OCI-LY1 (cell line): Measurements from ENCODE around the gene ZNF197.

ENCODE experiments used
- H2AFZ ChIP-seq: fragments of 200-600 bp; sonication (generic), shearing (Covaris generic); 2 replicates; pipeline ENCODE4 v1.6.0; 2014; ENCODE audit warnings: antibody characterized with exemption, mild to moderate bottlenecking, low read length
- H3F3A ChIP-seq: fragments of 200-600 bp; sonication (generic), shearing (Covaris generic); 2 replicates; pipeline ENCODE4 v1.6.0; 2014; ENCODE audit warnings: mild to moderate bottlenecking, antibody characterized with exemption, low read length, moderate library complexity; ENCODE audit not compliant: insufficient read depth
- H3K27ac ChIP-seq: fragments of 200-600 bp; sonication (generic); 2 replicates; pipeline ENCODE4 v1.5.1; 2014; ENCODE audit warnings: low read length, mixed run types, mild to moderate bottlenecking, low read depth; ENCODE audit not compliant: poor library complexity, severe bottlenecking
- H3K27me3 ChIP-seq: fragments of 200-600 bp; sonication (generic); 2 replicates; pipeline ENCODE4 v1.6.0; 2014; ENCODE audit warnings: antibody characterized with exemption, mild to moderate bottlenecking, low read length, moderate library complexity; ENCODE audit not compliant: insufficient read depth
- H3K36me3 ChIP-seq: fragments of 200-600 bp; sonication (generic); 2 replicates; pipeline ENCODE4 v1.6.1; 2014; ENCODE audit warnings: mild to moderate bottlenecking, antibody characterized with exemption, low read length, moderate library complexity, mixed read lengths; ENCODE audit not compliant: insufficient read depth
- H3K4me1 ChIP-seq: fragments of 200-600 bp; sonication (generic); 2 replicates; pipeline ENCODE4 v1.5.1; 2014; ENCODE audit warnings: mild to moderate bottlenecking, low read length, moderate library complexity; ENCODE audit not compliant: insufficient read depth, severe bottlenecking
- H3K4me2 ChIP-seq: fragments of 200-600 bp; sonication (generic), shearing (Covaris generic); 2 replicates; pipeline ENCODE4 v1.6.1; 2014; ENCODE audit warnings: low read length
- H3K4me3 ChIP-seq: fragments of 200-600 bp; sonication (generic); 2 replicates; pipeline ENCODE4 v1.5.1; 2014; ENCODE audit warnings: low read length, low read depth, mild to moderate bottlenecking, mixed read lengths; ENCODE audit not compliant: poor library complexity, severe bottlenecking
- H3K79me2 ChIP-seq: fragments of 200-600 bp; shearing (Covaris generic); 2 replicates; pipeline ENCODE4 v1.6.1; 2016; ENCODE audit warnings: mixed run types, low read length, mixed read lengths; ENCODE audit not compliant: insufficient read depth
- H3K9ac ChIP-seq: fragments of 200-600 bp; sonication (generic), shearing (Covaris generic); 2 replicates; pipeline ENCODE4 v1.6.1; 2014; ENCODE audit warnings: mild to moderate bottlenecking, low read length, mixed read lengths
- H3K9me2 ChIP-seq: fragments of 200-600 bp; sonication (generic), shearing (Covaris generic); 2 replicates; pipeline ENCODE4 v1.6.1; 2014; ENCODE audit warnings: low read depth, mild to moderate bottlenecking, low read length, mixed read lengths
- H3K9me3 ChIP-seq: fragments of 200-600 bp; shearing (Covaris generic); 2 replicates; pipeline ENCODE4 v1.6.1; 2014; ENCODE audit warnings: low read length, mixed read lengths
- H4K20me1 ChIP-seq: fragments of 200-600 bp; sonication (generic), shearing (Covaris generic); 2 replicates; pipeline ENCODE4 v1.6.0; 2016; ENCODE audit warnings: mild to moderate bottlenecking, low read length; ENCODE audit not compliant: insufficient read depth
- CTCF ChIP-seq: fragments of 200-600 bp; sonication (generic), shearing (Covaris generic); IDR thresholded peaks from 2 replicates; pipeline ENCODE4 v1.5.1; 2017; ENCODE audit warnings: mild to moderate bottlenecking, antibody characterized with exemption, low read length, moderate library complexity, mixed read lengths
- EZH2 ChIP-seq: fragments of 200-600 bp; sonication (generic), shearing (Covaris generic); IDR thresholded peaks from 2 replicates; pipeline ENCODE4 v1.8.0; 2017; ENCODE audit warnings: borderline replicate concordance, mixed run types, mild to moderate bottlenecking, antibody characterized with exemption, low read length, moderate library complexity, mixed read lengths

ZNF197 gene

GRCh38 chr3:44601749-44602148 is 23.1 kb upstream of the ZNF197 start:
- Histone ChIP-seq H3K9me2 (no peaks in the 10 kb centered on the region), H3K27me3 (no peaks in the 10 kb centered on the region), H2AFZ (no peak overlapping the region), H3K4me3 (no peak overlapping the region), H3K9me3 (no peaks in the 10 kb centered on the region), H3K36me3 (no peaks in the 10 kb centered on the region), H3K4me2 (no peak overlapping the region), H3K4me1 (no peaks in the 10 kb centered on the region), H4K20me1 (no peaks in the 10 kb centered on the region), H3K9ac (no peak overlapping the region), H3F3A (no peaks in the 10 kb centered on the region), H3K27ac (no peak overlapping the region), H3K79me2 (no peaks in the 10 kb centered on the region)
- no peak for TF ChIP-seq CTCF
- TF ChIP-seq EZH2: no peak

GRCh38 chr3:44612678-44613077 is 12.2 kb upstream of the ZNF197 start:
- no peaks in the 10 kb centered on the region for H3K9me3 ChIP-seq
- no peak for TF ChIP-seq CTCF
- no peak for TF ChIP-seq EZH2

GRCh38 chr3:44628716-44629115 is 3.9 kb downstream of the ZNF197 start:
- H2AFZ ChIP-seq: no peak overlapping the region
- H3K4me2 ChIP-seq: no peak overlapping the region
- peaks cover 26% of the 10 kb centered on the region for H3K36me3 ChIP-seq
- no peak overlapping the region for H3K4me3 ChIP-seq
- H3K27ac ChIP-seq: no peak overlapping the region
- no peaks in the 10 kb centered on the region for H3K9me2 ChIP-seq
- TF ChIP-seq CTCF (no peak), EZH2 (no peak)
- H3K9me3 ChIP-seq: no peaks in the 10 kb centered on the region
- H3F3A ChIP-seq: no peaks in the 10 kb centered on the region
- H3K79me2 ChIP-seq: no peaks in the 10 kb centered on the region
- H3K9ac ChIP-seq: no peak overlapping the region
- no peaks in the 10 kb centered on the region for H3K27me3 ChIP-seq
- H3K4me1 ChIP-seq: peaks cover 19% of the 10 kb centered on the region
- no peaks in the 10 kb centered on the region for H4K20me1 ChIP-seq

More at GRCh38 chr3:44612678-44613077, 12.2 kb upstream of the ZNF197 start:
- H3K9me2 ChIP-seq: no peaks in the 10 kb centered on the region
- no peak overlapping the region for H3K4me2 ChIP-seq
- H3K4me1 ChIP-seq: no peaks in the 10 kb centered on the region
- H3K27ac ChIP-seq: no peak overlapping the region
- no peaks in the 10 kb centered on the region for H3F3A ChIP-seq
- H3K79me2 ChIP-seq: no peaks in the 10 kb centered on the region
- no peak overlapping the region for H3K4me3 ChIP-seq
- no peaks in the 10 kb centered on the region for H4K20me1 ChIP-seq
- no peak overlapping the region for H3K9ac ChIP-seq
- no peaks in the 10 kb centered on the region for H3K36me3 ChIP-seq
- H2AFZ ChIP-seq: no peak overlapping the region
- no peaks in the 10 kb centered on the region for H3K27me3 ChIP-seq
